ENCODE results near the gene EID3. TPM values are rescaled to one million over a fixed set of nuclear protein-coding genes. Genes with fewer than 3 reads are reported as not detected.
A peak's percentile ranks its signal among the peaks of the same experiment; 100 is the strongest.
"Not testable (repeated sequence)": the region's sequence is repeated elsewhere in the genome, so short reads cannot be mapped to it uniquely, and the experiment has no call there.

Gene EID3
- total RNA-seq, 1 donor from 2014 or later: 8.2 TPM

- peak; percentile 92 for DNase-seq (ENCODE audit: low spot score)
Observed at GRCh38 chr12:104288635-104289274, 14.8 kb upstream of the EID3 start.

GRCh38 chr12:104290320-104290719, 13.2 kb upstream of the EID3 start:
- no peak for DNase-seq (ENCODE audit: low spot score)

GRCh38 chr12:104290855-104291254, 12.7 kb upstream of the EID3 start:
- no peak for DNase-seq (ENCODE audit: low spot score)

GRCh38 chr12:104291867-104292524, 11.5 kb upstream of the EID3 start:
- DNase-seq (ENCODE audit: low spot score): no peak

GRCh38 chr12:104292872-104293794, 10.4 kb upstream of the EID3 start:
- DNase-seq (ENCODE audit: low spot score): no peak

- DNase-seq (ENCODE audit: low spot score): not testable (repeated sequence)
Observed at GRCh38 chr12:104294158-104294859, 9.2 kb upstream of the EID3 start.

- no peak for DNase-seq (ENCODE audit: low spot score)
Observed at GRCh38 chr12:104294927-104295668, 8.4 kb upstream of the EID3 start.

- DNase-seq (ENCODE audit: low spot score): no peak
Observed at GRCh38 chr12:104295954-104296353, 7.6 kb upstream of the EID3 start.

GRCh38 chr12:104296718-104297117, 6.8 kb upstream of the EID3 start:
- DNase-seq (ENCODE audit: low spot score): no peak

- no peak for DNase-seq (ENCODE audit: low spot score)
Observed at GRCh38 chr12:104297477-104298113, 5.9 kb upstream of the EID3 start.

- no peak for DNase-seq (ENCODE audit: low spot score)
Observed at GRCh38 chr12:104299842-104300481, 3.6 kb upstream of the EID3 start.

- no peak for DNase-seq (ENCODE audit: low spot score)
Observed at GRCh38 chr12:104304261-104305009, 896 bp downstream of the EID3 start.

- no peak for DNase-seq (ENCODE audit: low spot score)
Observed at GRCh38 chr12:104305349-104305748, 1.8 kb downstream of the EID3 start.

GRCh38 chr12:104306376-104306775, 2.8 kb downstream of the EID3 start:
- DNase-seq (ENCODE audit: low spot score): no peak

GRCh38 chr12:104306943-104307654, 3.6 kb downstream of the EID3 start:
- no peak for DNase-seq (ENCODE audit: low spot score)

- no peak for DNase-seq (ENCODE audit: low spot score)
Observed at GRCh38 chr12:104307655-104308000, 4.1 kb downstream of the EID3 start.

- DNase-seq (ENCODE audit: low spot score): no peak
Observed at GRCh38 chr12:104309446-104309993, 6.0 kb downstream of the EID3 start.

Data from mesenteric fat pad (tissue), 1 donor.